GM18909 (cell line): ENCODE data around the gene SCN5A.

Source experiments
- ATAC-seq: cut with Tn5 transposase; IDR thresholded peaks from one replicate; pipeline ENCODE4 v1.9.1; 2021; ENCODE audit warnings: mild to moderate bottlenecking; ENCODE audit not compliant: unreplicated experiment, poor library complexity

The SCN5A gene

GRCh38 chr3:38605981-38606380 is 43.5 kb downstream of the SCN5A start:
- no peak for ATAC-seq

DNA sequence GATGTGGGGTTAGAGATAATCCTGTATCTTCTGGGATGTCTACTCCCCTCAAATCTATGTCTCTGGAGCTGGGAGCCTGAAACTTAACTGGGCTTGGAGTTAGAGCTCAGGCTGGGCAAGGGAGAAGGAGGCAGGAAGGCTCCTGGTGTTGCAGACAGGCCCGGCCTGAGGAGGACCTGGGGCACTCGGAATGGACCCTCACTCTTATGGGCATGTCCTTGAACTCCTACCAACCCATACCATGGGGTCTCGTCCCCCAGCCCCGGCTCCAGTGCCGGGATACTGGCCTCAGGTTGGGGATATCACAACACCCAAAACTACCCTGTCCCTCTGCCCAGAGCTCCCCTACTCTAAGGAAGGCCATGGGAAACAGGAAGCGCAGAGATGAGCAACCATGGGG is 45.2 kb downstream of the SCN5A start:
- no peak for ATAC-seq

- ATAC-seq = no peak
Measured at GRCh38 chr3:38603731-38604131, 45.8 kb downstream of the SCN5A start.

GRCh38 chr3:38602576-38603250 is 46.8 kb downstream of the SCN5A start:
- ATAC-seq = no peak

DNA sequence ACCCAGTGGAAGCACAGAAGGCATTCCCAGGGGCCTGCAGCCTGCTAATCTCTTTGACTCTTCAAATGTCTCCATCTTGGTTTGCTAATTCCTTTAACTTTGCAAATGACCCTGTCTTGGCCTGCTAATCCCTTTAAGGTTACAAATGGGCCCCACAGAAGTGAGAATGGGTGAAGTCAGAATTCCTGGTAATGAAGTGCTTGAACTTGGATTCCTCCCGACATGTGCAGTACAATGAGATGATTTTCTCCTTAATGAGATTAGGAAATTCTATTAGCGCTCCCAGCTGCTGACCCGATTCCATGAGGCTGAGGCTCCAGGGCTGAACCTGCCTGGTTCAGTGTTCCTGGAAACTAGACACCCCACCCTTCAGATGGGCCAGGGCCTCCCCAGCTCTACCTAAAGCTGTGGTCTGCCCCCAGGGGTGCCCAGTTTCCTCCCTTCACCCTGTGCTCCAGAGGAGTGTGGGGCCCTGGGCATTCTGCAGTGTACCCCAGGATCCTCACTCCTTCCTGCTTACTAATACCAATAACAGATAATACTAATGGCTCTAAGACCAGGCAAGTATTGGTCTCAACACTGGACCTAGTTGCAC is 47.4 kb downstream of the SCN5A start:
- no peak for ATAC-seq

DNA sequence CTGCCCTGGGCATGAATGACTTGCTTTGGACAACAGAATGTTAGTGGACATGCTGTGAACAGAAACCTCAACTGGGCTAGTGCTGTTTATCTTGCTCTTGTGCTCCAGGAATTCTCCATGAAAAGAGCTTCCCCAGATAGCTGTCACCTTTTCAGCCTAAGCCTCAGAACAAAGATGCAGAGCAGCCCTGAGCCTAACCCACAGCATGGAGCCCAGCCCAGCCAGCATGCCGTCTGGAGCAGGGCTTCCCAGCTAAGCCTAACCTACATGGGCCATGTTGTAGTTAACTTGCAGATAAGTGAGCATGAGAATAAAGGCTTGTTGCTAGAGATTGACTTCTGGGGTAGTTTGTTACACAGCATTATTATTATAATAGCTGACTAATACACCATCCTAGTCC is 48.9 kb downstream of the SCN5A start:
- ATAC-seq = no peak

DNA sequence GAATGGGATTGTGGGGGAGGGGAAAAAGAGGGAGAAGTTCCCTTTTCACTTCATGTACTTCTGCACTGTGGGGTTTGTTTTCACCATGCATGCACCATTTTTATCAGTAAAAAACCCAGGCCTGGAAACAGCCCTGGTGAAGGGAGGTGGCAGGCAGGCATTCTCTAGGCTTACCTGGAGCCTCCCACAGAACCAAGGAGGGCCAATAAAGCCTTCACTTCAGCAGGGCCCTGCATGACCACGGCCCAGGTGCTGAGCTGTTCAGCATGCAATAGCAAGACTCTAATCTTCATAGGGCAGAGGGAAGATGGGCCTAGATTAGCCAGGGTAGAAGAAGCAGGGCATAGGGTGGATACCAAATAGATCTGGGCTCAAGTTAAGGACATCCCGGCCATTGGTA is 49.6 kb downstream of the SCN5A start:
- ATAC-seq = no peak

- ATAC-seq = no peak
Measured at GRCh38 chr3:38598791-38599190, 50.7 kb downstream of the SCN5A start.

GRCh38 chr3:38597502-38598060 is 51.9 kb downstream of the SCN5A start:
- ATAC-seq = no peak

DNA sequence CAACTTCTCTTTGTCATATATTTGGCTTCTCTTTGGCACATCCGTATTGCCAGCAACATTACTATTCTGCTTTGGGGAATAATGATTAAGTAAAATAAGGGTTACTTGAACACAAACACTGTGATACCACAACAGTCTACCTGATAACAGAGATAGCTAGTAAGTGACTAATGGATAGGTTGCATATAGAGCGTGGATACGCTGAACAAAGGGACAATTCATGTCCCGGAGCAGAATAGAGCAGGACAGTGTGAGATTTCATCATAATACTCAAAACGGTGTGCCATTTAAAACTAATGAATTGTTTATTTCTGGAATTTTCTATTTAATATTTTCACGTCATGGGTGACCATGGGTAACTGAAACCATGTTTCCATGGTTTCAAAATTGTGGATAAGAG is 54.1 kb downstream of the SCN5A start:
- ATAC-seq = no peak

- no peak for ATAC-seq
Measured at GRCh38 chr3:38590521-38590920, 59.0 kb downstream of the SCN5A start.

DNA sequence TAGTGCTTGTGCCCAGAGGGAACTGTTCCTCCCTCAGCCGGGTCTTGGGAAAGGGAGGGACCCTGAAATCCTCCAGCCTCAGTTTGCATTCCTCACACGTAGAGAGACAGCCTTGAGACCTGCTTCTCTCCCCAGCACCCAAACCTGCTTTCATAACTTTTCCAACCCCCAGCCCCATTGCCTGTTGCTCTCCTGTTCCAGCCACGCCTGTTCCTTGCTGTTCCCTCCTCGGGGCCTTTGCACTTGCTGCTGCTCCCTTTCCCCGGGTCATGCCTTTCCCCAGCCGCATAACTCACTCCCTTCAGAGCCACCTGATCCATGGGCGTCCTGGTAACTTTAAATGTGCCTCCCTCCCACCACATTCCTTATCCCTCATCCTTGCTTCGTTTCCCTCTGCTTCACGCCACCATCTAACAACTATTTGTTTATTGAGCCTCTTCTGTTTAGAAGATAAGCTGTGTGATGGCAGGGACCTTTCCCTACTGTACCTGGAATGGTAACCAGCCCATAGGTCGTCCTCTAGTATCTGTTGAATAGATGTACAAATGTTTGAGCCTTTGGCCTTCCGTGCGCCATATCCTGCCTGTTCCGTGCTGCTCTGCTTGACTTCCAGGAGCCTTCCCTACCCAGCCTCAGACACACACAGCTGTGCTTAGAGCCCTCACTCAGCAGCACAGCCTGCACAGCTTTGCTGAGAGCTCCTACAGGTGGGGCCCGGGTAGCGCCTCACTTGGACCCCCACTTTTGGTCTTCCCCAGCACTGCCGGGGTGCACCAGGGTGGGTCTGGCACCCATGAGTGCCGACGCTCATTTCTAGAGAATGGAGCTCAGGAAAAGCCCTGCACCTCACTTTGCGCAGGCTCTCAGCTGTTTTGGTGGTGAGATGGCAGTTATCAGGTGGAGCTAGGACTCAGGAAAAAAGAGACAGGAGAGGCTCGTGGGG is 60.2 kb downstream of the SCN5A start:
- ATAC-seq = no peak

DNA sequence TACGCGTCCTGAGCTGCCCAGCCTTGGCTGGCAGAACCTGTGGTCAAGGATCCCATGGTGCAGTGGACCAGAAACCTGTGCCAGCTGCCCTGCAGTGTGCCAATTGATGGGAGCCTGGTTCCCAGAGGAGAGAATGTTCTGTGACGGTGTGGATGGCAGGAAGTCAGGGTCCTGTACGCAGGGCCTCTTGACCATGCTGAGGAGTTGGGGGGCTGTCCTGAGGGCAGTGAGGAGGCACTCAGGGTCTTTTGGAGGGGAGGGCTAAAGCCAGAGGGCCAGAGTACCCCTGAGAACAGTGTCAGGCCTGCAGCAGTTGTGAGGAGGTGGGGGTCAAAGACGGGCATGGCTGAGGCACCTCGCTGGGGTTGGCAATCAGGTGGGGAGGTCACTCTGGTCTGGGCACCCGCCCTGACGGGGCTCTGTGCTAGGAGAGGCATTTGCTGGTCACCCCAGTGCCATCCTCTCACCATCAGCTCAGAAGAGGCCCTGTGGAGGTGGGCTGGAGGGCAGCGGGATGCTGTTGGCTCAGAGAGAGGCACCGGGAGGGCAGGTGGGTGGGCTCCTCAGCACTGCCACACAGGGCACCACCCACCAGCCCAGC is 61.0 kb downstream of the SCN5A start:
- ATAC-seq = no peak

DNA sequence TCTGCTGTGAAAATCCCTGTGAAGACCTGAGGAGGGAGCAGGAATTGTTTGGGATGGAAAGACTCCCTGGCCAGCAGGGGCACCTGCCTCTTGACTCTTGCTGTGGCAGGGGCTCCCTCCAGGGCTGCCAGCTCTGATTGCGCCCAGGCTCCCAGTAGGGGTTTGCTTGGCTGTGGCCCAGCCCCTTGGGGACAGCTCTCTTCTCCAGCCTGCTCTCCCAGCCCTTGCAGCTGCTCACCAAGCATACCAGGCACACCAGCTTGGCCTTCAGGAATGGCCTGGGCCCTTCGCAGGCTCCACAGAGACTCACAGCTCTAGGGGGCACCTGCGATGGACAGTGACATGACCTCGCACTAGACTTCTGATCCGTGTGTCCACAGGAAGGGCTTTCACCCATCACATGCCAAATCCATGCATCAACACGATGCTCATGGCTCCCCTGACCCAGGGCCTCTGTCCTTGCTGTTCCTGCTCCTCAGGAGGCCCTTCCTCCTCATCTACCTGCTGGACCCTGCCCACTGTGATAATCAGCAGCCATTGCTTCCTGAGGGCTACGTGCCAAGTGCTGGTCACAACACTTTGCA is 61.8 kb downstream of the SCN5A start:
- ATAC-seq = no peak

GRCh38 chr3:38586546-38587520 is 62.7 kb downstream of the SCN5A start:
- no peak for ATAC-seq

DNA sequence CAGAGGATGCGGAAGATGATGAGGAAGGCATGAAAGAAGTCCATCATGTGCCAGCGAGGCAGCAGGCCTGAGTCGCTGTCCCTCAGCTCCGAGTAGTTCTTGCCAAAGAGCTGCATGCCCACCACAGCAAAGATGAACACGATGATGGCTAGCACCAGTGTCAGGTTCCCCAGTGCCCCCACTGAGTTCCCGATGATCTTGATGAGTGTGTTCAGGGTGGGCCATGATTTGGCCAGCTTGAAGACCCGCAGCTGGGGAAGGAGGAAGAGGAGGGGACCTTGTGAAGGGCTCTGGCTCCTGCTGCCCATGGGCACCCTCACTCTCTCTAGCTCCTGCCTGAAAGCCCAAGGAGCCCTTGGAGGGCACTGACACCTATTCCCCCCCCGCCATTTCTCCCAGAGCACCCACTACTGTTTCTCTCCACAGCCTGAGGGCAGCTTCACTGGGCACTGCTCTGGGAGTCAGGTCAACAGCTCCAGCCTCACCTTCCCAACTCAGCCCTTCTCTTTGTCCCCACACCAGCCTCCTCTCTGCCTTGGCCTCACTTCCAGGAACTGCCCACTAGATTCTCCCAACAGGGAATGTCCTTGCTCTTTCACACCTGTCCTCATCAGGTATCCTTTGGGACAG is 63.6 kb downstream of the SCN5A start:
- no peak for ATAC-seq

DNA sequence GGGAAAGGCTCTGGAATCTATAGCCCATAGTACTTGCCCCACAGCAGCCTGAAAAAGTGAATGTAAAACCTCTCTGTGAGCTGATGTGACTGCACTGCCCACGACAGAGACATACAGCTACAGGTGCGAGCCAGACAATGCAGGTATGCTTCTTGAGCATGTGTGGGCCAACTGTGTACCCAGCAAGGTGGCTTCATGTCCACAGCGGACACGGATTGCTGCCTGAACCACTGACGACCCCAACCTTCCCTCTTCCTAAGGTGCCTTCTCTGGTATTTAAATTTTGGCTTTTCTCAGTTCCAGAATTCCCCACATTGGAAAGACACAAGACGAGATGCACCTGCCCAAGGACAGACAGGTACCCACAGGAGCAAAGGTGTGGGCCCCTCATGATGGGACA is 65.8 kb downstream of the SCN5A start:
- no peak for ATAC-seq

GRCh38 chr3:38582941-38583645 is 66.4 kb downstream of the SCN5A start:
- ATAC-seq = no peak
